AG10803 (cell line): ENCODE results near the gene CLDN22.
A peak's percentile ranks its signal among the peaks of the same experiment; 100 is the strongest.

ENCODE experiments used
- DNase-seq: peaks from one replicate; pipeline ENCODE4 v3.0.0; 2010; ENCODE audit warnings: low read depth
- H3K4me3 ChIP-seq: 2 replicates; pipeline ENCODE4 v1.5.1; 2011; ENCODE audit warnings: mild to moderate bottlenecking, low read length, control low read depth
- TF ChIP-seq, protein P1 (sequence below): conservative IDR thresholded peaks from 2 replicates; pipeline ENCODE4 v1.5.1; 2011; ENCODE audit warnings: mild to moderate bottlenecking, low read length, control low read depth, inconsistent platforms

Gene CLDN22

DNA sequence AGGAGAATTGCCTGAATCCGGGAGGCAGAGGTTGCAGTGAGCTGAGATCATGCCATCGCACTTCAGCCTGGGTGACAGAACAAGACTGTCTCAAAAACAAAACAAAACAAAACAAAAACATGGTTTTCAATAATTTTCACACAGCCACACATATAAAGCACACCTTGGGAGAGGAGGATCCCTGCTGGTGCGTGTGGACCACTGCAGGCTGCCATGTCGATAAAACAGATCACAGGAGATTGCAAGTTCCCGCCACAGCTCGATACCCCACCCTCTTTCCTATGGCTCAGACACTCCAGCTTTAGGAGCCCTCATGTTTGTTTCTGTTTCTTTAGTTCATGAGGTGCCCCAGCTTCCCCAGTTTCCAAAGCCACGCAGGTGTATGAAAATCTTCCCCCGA, 33.5 kb upstream of the CLDN22 start:
- H3K4me3 ChIP-seq, result no peak overlapping the region
- TF ChIP-seq, protein P1, sequence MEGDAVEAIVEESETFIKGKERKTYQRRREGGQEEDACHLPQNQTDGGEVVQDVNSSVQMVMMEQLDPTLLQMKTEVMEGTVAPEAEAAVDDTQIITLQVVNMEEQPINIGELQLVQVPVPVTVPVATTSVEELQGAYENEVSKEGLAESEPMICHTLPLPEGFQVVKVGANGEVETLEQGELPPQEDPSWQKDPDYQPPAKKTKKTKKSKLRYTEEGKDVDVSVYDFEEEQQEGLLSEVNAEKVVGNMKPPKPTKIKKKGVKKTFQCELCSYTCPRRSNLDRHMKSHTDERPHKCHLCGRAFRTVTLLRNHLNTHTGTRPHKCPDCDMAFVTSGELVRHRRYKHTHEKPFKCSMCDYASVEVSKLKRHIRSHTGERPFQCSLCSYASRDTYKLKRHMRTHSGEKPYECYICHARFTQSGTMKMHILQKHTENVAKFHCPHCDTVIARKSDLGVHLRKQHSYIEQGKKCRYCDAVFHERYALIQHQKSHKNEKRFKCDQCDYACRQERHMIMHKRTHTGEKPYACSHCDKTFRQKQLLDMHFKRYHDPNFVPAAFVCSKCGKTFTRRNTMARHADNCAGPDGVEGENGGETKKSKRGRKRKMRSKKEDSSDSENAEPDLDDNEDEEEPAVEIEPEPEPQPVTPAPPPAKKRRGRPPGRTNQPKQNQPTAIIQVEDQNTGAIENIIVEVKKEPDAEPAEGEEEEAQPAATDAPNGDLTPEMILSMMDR, result no peak
- DNase-seq, result no peak

DNA sequence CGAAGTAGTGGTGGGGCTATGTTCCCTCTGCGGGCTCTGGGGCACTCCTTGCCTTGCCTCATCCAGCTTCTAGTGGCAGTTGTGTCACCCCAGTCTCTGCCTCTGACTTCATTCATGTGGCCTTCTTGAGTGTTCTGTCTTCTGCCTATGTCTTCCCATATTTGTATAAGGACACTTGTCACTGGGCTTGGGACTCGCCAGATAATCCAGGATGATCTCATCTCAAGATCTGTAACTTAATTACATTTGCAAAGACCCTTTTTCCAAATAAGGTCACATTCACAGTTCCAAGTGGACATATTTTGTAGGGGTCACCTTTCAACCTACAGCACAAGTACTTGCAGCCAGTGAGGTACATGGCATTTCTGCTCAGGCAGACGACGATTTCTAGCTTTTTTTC, 32.5 kb upstream of the CLDN22 start:
- no peak for DNase-seq
- TF ChIP-seq, protein P1, result no peak
- no peak overlapping the region for H3K4me3 ChIP-seq

DNA sequence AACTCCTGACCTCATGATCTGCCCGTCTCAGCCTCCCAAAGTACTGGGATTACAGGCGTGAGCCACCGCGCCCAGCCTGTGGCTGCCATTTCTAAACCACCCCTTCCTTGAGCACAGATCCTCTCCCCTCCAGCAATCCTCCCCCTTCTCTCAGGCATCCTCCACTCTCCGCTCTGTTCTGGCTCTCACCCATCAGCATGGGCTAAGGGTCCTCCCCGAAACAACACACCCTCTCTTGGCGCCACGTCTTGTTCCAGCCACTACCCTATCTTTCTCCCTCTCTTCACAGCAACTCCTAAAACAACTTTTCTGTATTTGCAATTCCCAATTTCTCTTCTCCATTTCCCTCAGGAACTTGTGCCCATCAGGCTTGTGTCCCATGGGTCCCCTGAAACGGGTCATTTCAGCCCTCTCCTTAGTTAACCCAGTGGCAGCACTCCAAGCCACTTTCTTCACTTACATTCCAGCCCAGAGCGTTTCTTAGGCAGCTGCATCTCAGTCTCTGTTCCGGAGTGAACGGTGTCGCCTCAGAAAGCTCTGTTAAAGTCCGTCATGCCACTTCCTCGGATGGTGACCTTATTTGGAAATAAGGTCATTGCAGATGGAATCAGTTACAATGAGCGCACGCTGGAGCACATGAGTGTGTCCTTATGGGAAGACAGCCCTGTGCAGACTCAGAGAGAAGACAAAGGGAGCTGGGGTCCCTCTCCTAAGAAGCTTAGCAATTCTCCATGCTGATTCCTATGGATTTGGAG, 30.4 kb upstream of the CLDN22 start:
- TF ChIP-seq, protein P1, result no peak
- peak; percentile 91 for DNase-seq
- peak overlapping the region; percentile 56 for H3K4me3 ChIP-seq

DNA sequence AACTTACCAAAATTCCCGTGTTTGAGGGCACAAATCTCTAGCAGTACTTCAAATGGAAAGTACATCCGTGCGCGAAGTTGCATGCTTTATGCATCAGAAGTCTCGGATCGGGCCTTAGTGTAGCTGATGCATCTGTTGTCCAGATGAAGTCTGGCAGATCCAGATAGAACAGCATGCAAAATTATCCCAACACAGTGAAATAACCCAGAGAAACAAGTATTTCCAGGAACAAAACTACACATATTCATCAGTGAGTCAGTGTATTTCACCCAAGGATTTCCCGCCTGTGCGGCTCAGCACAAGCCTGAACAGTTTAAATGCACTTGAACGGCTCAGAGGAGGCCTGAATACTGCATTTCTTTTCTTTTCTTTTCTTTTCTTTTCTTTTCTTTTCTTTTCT, 29.6 kb upstream of the CLDN22 start:
- DNase-seq, result peak; percentile 98
- peak overlapping the region; percentile 57 for H3K4me3 ChIP-seq
- TF ChIP-seq, protein P1, result no peak

DNA sequence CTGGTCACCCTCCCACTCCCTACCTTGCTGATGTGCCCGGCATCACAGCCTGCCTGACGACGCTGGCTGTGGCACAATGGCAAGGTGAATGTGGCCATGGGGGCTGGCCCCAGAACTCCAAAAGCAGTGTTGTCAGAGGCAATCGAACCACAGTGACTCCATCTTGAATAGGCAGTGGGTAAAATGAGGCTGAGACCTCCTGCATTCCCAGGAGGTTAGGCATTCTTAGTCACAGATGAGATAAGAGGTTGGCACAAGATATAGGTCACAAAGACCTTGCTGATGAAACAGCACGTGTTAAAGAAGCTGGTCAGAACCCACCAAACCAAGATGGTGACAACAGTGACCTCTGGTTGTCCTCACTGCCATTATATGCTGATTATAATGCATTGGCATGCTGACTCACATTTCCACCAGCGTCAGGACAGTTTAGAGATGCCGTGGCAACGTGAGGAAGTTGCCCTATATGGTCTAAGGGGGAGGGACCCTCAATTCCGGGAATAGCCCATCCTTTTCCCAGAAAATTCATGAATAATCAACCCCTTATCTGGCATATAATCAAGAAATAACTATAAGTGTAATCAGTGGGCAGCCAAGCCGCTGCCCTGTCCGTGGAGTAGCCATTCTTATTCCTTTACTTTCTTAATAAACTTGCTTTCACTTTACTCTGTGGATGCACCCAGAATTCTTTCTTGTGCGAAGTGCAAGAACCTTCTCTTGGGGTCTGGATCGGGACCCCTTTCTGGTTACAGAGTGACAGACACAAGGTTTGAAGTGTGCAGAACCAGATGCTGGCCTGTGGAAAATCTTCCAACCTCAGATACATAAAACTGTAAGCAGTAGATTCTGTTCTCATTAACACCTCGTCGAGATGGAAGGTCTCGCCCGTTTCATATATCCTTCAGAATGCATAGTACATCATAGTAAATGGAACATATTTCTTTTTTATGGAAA, 28.9 kb upstream of the CLDN22 start:
- TF ChIP-seq, protein P1, result no peak
- peak; percentile 99 for DNase-seq
- H3K4me3 ChIP-seq, result peak overlapping the region; percentile 57

DNA sequence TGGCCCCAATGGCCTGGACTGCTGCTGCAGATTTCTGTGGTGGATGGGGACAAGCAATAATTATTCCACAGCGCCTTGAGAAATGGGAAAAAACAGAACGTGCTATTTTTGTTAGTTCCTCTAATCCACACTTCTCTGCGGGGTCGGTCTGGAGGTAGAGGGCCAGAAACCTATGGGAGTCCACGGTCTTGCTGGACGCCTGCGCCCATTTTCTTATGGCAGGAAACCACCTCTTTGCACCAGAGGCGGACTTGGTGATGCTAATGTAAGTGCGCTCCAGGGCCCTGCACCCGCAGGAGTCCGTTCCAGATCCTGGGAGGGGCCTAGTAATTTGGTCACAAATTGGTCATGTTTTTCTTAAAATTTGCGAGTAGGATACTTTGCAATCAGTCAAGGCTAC, 28.1 kb upstream of the CLDN22 start:
- no peak overlapping the region for H3K4me3 ChIP-seq
- TF ChIP-seq, protein P1, result no peak
- no peak for DNase-seq
